Ovary (tissue), 3 donors: ENCODE data around the gene GRIK4.

ENCODE experiments used
- CTCF ChIP-seq, 3 donors: fragments of 450-650 bp in 2 of 3; fragments of 200-600 bp in 1 of 3; IDR thresholded peaks; one replicate each; pipeline versions ENCODE4 v1.5.1 to v1.8.0; 2016 to 2022; ENCODE audit warnings: antibody characterized with exemption in 3 of 3, mild to moderate bottlenecking in 1 of 3
- EP300 ChIP-seq: sonication (generic); formaldehyde crosslinking; IDR thresholded peaks from one replicate; pipeline ENCODE4 v1.6.1; 2017; ENCODE audit warnings: antibody characterized with exemption
- donor health status: DM: no; HTN: no; CAD: no.

GRCh38 chr11:120735035-120735434 lies 223.5 kb downstream of the GRIK4 start:
- TF ChIP-seq CTCF (IDR thresholded peaks at IDR 0.05) = no peak
- no peak for TF ChIP-seq EP300
